Measurements from ENCODE around the gene CYP46A1.
"Not testable (repeated sequence)": the region's sequence is repeated elsewhere in the genome, so short reads cannot be mapped to it uniquely, and the experiment has no call there.

CYP46A1 gene

DNA sequence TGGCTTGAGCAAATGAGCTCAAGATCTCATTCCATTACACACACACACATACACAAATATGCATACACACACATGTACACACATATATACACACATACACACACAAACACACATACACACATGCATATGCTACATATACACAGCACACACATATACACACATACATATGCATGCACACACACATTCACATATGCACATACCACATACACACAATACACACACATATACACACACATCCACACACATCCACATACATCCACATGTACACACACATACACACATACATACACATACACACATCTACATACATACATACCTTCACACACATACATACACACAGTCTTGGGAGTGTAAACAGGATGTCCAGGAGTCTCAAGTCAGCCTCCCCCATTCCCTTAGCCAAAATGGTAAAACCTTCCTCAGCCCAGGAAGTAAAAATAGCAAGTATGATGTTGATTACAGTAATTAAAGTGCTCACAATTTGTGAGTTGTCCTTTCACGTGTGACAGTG lies 26.4 kb upstream of the CYP46A1 start:
- TF ChIP-seq, protein P1, sequence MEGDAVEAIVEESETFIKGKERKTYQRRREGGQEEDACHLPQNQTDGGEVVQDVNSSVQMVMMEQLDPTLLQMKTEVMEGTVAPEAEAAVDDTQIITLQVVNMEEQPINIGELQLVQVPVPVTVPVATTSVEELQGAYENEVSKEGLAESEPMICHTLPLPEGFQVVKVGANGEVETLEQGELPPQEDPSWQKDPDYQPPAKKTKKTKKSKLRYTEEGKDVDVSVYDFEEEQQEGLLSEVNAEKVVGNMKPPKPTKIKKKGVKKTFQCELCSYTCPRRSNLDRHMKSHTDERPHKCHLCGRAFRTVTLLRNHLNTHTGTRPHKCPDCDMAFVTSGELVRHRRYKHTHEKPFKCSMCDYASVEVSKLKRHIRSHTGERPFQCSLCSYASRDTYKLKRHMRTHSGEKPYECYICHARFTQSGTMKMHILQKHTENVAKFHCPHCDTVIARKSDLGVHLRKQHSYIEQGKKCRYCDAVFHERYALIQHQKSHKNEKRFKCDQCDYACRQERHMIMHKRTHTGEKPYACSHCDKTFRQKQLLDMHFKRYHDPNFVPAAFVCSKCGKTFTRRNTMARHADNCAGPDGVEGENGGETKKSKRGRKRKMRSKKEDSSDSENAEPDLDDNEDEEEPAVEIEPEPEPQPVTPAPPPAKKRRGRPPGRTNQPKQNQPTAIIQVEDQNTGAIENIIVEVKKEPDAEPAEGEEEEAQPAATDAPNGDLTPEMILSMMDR (IDR thresholded peaks at IDR 0.05; ENCODE audit: low read depth, low read length, missing control alignments): no peak
- DNase-seq (ENCODE audit: low read depth): no peak
- no peak overlapping the region for H3K4me3 ChIP-seq (ENCODE audit: low read depth, low read length)

DNA sequence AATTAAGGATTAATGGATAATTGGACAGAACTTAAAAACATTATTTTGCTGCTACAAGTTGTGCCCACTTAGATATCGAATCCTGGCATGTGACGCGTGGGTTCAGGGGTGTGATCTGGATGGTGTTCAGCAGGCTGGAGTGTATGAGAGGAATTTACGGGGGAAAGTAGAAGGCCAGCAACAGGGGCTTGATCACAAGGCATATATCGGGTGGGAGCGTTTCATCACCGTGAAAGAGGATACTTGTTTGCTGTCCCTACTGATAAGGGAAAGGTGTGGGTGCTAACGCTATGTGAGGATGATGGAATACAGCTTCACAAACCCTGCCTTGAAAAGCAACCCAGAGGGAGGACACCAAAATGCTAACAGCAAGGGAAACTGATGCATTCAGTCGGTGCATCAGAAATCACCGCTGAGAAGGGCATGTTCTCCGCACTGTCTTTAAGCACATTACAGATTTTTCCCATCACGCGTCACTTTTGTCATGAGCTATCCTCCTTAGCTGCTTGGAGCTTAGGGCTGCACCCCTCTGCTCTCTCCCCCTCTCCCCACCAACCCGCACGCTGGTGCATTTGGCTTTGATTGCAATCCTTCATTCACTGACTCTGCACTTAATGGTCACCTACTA lies 25.8 kb upstream of the CYP46A1 start:
- no peak for DNase-seq (ENCODE audit: low read depth)
- H3K4me3 ChIP-seq (ENCODE audit: low read depth, low read length): no peak overlapping the region
- TF ChIP-seq, protein P1 (IDR thresholded peaks at IDR 0.05; ENCODE audit: low read depth, low read length, missing control alignments): no peak

GRCh38 chr14:99659333-99659741 lies 24.8 kb upstream of the CYP46A1 start:
- TF ChIP-seq, protein P1 (IDR thresholded peaks at IDR 0.05; ENCODE audit: low read depth, low read length, missing control alignments): no peak
- H3K4me3 ChIP-seq (ENCODE audit: low read depth, low read length): no peak overlapping the region
- no peak for DNase-seq (ENCODE audit: low read depth)

DNA sequence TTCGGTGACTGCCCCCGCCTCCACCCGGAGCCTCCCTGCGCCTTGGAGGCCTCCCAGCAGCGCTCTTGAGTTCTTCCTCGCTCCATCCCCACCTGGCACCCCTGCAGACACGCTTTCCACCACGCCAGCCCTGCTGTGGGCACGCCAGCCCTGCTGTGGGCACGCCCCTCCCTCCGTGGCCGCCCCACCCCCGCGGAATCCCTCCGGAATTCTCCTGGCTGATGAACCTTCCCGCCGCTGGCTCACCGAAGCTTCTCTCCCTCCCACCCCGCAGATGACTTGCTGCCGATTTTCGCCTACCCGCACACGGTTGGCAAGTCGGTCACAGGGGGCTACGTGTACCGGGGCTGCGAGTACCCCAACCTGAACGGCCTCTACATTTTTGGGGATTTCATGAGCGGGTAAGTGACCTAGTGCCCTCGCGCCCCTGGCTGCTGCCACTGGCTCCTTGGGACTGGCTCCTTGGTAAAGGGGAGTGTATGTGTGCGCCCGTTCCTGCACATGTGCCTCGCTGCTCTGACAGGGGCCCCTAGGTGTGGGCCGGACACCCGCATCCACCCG lies 24.0 kb upstream of the CYP46A1 start:
- TF ChIP-seq, protein P1 (IDR thresholded peaks at IDR 0.05; ENCODE audit: low read depth, low read length, missing control alignments): no peak
- no peak overlapping the region for H3K4me3 ChIP-seq (ENCODE audit: low read depth, low read length)

GRCh38 chr14:99660794-99661193 lies 23.3 kb upstream of the CYP46A1 start:
- DNase-seq (ENCODE audit: low read depth): no peak
- TF ChIP-seq, protein P1 (IDR thresholded peaks at IDR 0.05; ENCODE audit: low read depth, low read length, missing control alignments): no peak
- H3K4me3 ChIP-seq (ENCODE audit: low read depth, low read length): no peak overlapping the region

More for the DNA sequence above, 24.0 kb upstream of the CYP46A1 start:
- no peak for DNase-seq (ENCODE audit: low read depth)

DNA sequence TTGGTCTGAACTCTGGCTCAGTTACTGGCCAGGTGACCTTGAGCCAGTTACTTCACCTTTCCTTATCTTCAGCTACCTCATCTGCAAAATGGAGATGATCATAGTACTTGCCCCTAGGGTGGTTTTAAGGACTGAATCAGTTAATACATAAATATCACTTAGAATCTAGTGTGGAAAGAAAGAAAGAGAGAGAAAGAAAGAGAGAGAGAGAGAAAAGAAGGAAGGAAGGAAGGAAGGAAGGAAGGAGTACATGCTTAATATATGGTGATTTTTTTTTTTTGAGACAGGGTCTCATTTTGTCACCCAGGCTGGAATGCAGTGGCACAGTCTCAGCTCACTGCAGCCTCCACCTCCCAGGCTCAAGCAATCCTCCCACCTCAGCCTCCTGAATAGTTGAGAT lies 22.9 kb upstream of the CYP46A1 start:
- not testable (repeated sequence) for DNase-seq (ENCODE audit: low read depth); H3K4me3 ChIP-seq (ENCODE audit: low read depth, low read length)

DNA sequence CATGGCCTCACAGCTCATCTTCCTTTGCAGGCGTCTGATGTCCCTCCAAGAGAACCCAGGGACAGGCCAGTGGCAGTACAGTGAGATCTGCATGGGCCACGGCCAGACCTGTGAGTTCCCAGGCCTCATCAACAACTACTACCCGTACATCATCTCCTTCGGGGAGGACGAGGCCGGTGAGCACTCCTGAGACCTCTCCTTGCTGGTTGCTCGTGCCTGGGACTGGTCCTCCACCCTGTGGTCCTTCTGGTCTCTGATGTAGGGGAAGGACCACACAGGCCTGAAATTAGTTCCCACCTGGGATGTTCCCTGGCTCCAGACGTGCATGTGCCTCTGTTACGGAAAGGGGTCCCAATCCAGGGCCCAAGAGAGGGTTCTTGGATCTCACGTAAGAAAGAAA lies 21.3 kb upstream of the CYP46A1 start:
- H3K4me3 ChIP-seq (ENCODE audit: low read depth, low read length): no peak overlapping the region
- TF ChIP-seq, protein P1 (IDR thresholded peaks at IDR 0.05; ENCODE audit: low read depth, low read length, missing control alignments): no peak
- no peak for DNase-seq (ENCODE audit: low read depth)

Measured in GM12864 (cell line).